HEK293 (cell line): ENCODE measurements around the gene NCKAP5.

Experiments
- CTCF ChIA-PET: fragments of 350-600 bp; formaldehyde crosslinking; extraction: SDS; loops from one replicate; lab custom pipeline; 2021; ENCODE audit warnings: antibody characterized with exemption; lab: Yijun Ruan, JAX
- POLR2A ChIA-PET: fragments of 300-600 bp; formaldehyde crosslinking; extraction: SDS; loops from one replicate; lab custom pipeline; 2020; ENCODE audit warnings: antibody characterized with exemption, inconsistent platforms; lab: Yijun Ruan, JAX
- H3K27ac ChIP-seq: fragments of 200-500 bp; sonication (Bioruptor generic); 2 replicates; pipeline ENCODE4 v1.5.1; 2014; ENCODE audit warnings: low read depth, low read length, control low read depth, inconsistent platforms; ENCODE audit errors: extremely low read depth
- H3K36me3 ChIP-seq, 2 experiments: fragments of 200-500 bp in 1 of 2; sonication (Bioruptor generic) in 1 of 2; 1 replicate in 1 of 2; 2 replicates in 1 of 2; pipeline ENCODE4 v1.5.1; 2014 to 2017; ENCODE audit warnings: inconsistent platforms in 2 of 2, low read length in 2 of 2; ENCODE audit not compliant: control insufficient read depth in 2 of 2, insufficient read depth in 1 of 2
- H3K4me1 ChIP-seq: fragments of 200-500 bp; sonication (Bioruptor generic); 2 replicates; pipeline ENCODE4 v1.5.1; 2014; ENCODE audit warnings: mild to moderate bottlenecking, low read length, inconsistent platforms; ENCODE audit not compliant: control insufficient read depth, insufficient read depth
- H3K4me3 ChIP-seq: 2 replicates; pipeline ENCODE4 v1.5.1; 2011; ENCODE audit warnings: low read depth, mild to moderate bottlenecking, control low read depth, low read length, moderate library complexity
- H3K9me3 ChIP-seq: fragments of 200-500 bp; sonication (Bioruptor generic); 2 replicates; pipeline ENCODE4 v1.5.1; 2014; ENCODE audit warnings: low read depth, low read length, inconsistent platforms; ENCODE audit not compliant: control insufficient read depth, insufficient read depth
- KLF1 ChIP-seq: fragments of 450-650 bp; formaldehyde crosslinking; IDR thresholded peaks from 2 replicates; pipeline ENCODE4 v1.5.1; 2016; ENCODE audit warnings: missing biosample characterization, missing genetic modification characterization
- SCRT1 ChIP-seq: fragments of 450-650 bp; formaldehyde crosslinking; IDR thresholded peaks from 2 replicates; pipeline ENCODE4 v1.5.1; 2016; ENCODE audit warnings: missing biosample characterization, missing genetic modification characterization, borderline replicate concordance
- YY2 ChIP-seq: fragments of 450-650 bp; formaldehyde crosslinking; IDR thresholded peaks from 2 replicates; pipeline ENCODE4 v1.5.1; 2016; ENCODE audit warnings: missing biosample characterization, missing genetic modification characterization
- ZBTB20 ChIP-seq: fragments of 450-650 bp; formaldehyde crosslinking; IDR thresholded peaks from 2 replicates; pipeline ENCODE4 v1.5.1; 2016; ENCODE audit warnings: missing biosample characterization, missing genetic modification characterization
- ZBTB8A ChIP-seq: fragments of 450-650 bp; formaldehyde crosslinking; IDR thresholded peaks from 2 replicates; pipeline ENCODE4 v1.5.1; 2016; ENCODE audit warnings: missing biosample characterization, missing genetic modification characterization
- ZEB2 ChIP-seq: fragments of 450-650 bp; formaldehyde crosslinking; IDR thresholded peaks from 2 replicates; pipeline ENCODE4 v1.5.1; 2016; ENCODE audit warnings: missing biosample characterization, missing genetic modification characterization
- ZFP69B ChIP-seq: fragments of 450-650 bp; formaldehyde crosslinking; IDR thresholded peaks from 2 replicates; pipeline ENCODE4 v1.5.1; 2016; ENCODE audit warnings: missing biosample characterization, missing genetic modification characterization
- ZNF132 ChIP-seq: fragments of 450-650 bp; formaldehyde crosslinking; IDR thresholded peaks from 2 replicates; pipeline ENCODE4 v1.5.1; 2017; ENCODE audit warnings: missing biosample characterization, missing genetic modification characterization, borderline replicate concordance
- ZNF155 ChIP-seq: fragments of 450-650 bp; formaldehyde crosslinking; IDR thresholded peaks from 2 replicates; pipeline ENCODE4 v1.5.1; 2016; ENCODE audit warnings: missing biosample characterization, missing genetic modification characterization
- ZNF175 ChIP-seq: fragments of 450-650 bp; formaldehyde crosslinking; IDR thresholded peaks from 2 replicates; pipeline ENCODE4 v1.5.1; 2016; ENCODE audit warnings: missing biosample characterization, missing genetic modification characterization
- ZNF366 ChIP-seq: fragments of 450-650 bp; formaldehyde crosslinking; conservative IDR thresholded peaks from 2 replicates; pipeline ENCODE4 v1.5.1; 2016; ENCODE audit warnings: missing biosample characterization, missing genetic modification characterization
- ZNF473 ChIP-seq: fragments of 450-650 bp; formaldehyde crosslinking; IDR thresholded peaks from 2 replicates; pipeline ENCODE4 v1.5.1; 2017; ENCODE audit warnings: missing biosample characterization, missing genetic modification characterization
- ZNF48 ChIP-seq: fragments of 450-650 bp; formaldehyde crosslinking; IDR thresholded peaks from 2 replicates; pipeline ENCODE4 v1.5.1; 2016; ENCODE audit warnings: missing biosample characterization, missing genetic modification characterization
- ZNF510 ChIP-seq: fragments of 450-650 bp; formaldehyde crosslinking; IDR thresholded peaks from 2 replicates; pipeline ENCODE4 v1.5.1; 2018; ENCODE audit warnings: mild to moderate bottlenecking, missing genetic modification characterization, missing biosample characterization; ENCODE audit not compliant: insufficient replicate concordance
- ZNF555 ChIP-seq: fragments of 450-650 bp; formaldehyde crosslinking; conservative IDR thresholded peaks from 2 replicates; pipeline ENCODE4 v1.5.1; 2017; ENCODE audit warnings: missing biosample characterization, mild to moderate bottlenecking, missing genetic modification characterization, inconsistent platforms
- ZNF596 ChIP-seq: fragments of 450-650 bp; IDR thresholded peaks from 2 replicates; pipeline ENCODE4 v1.5.0; 2018; ENCODE audit warnings: missing biosample characterization, mild to moderate bottlenecking, missing genetic modification characterization, moderate library complexity
- ZNF701 ChIP-seq: fragments of 450-650 bp; formaldehyde crosslinking; IDR thresholded peaks from 2 replicates; pipeline ENCODE4 v1.5.1; 2016; ENCODE audit warnings: missing biosample characterization, missing genetic modification characterization
- ZNF747 ChIP-seq: fragments of 450-650 bp; formaldehyde crosslinking; IDR thresholded peaks from 2 replicates; pipeline ENCODE4 v1.5.1; 2016; ENCODE audit warnings: missing biosample characterization, missing genetic modification characterization
- ZNF830 ChIP-seq: fragments of 450-650 bp; IDR thresholded peaks from 2 replicates; pipeline ENCODE4 v1.5.0; 2018; ENCODE audit warnings: missing biosample characterization, missing genetic modification characterization, low read depth, mild to moderate bottlenecking, moderate library complexity
- TF ChIP-seq, protein P1 (sequence below): fragments of 450-650 bp; formaldehyde crosslinking; IDR thresholded peaks from 2 replicates; pipeline ENCODE4 v1.5.1; 2016; ENCODE audit warnings: missing biosample characterization, missing genetic modification characterization, borderline replicate concordance
- TF ChIP-seq, protein P2 (sequence below): fragments of 450-650 bp; formaldehyde crosslinking; IDR thresholded peaks from 2 replicates; pipeline ENCODE4 v1.5.1; 2016; ENCODE audit warnings: missing biosample characterization, missing genetic modification characterization
- TF ChIP-seq, protein P3 (sequence below): fragments of 450-650 bp; formaldehyde crosslinking; IDR thresholded peaks from 2 replicates; pipeline ENCODE4 v1.5.1; 2017; ENCODE audit warnings: missing biosample characterization, missing genetic modification characterization

NCKAP5 gene

DNA sequence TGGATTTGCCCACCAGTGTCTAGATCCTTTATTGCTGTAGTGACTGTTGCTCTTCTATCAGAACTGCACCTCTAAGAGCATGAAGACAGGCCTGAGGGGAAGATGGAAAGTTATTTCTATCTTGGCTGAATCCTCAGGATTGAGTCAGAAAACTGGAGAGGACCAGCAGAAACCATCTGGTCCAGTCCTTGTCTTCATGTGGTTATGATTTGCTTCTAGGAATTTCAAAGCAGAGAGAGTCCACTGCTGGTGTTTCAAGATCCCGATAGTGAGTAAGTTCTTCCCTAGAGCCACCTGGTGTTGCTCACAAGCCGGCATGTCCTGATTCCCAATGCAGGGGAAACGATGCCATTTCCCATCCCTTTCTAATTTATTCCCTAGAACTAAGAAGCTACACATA is 84.2 kb downstream of the NCKAP5 start:
- H3K27ac ChIP-seq = no peak overlapping the region
- no peaks in the 10 kb centered on the region for H3K36me3 ChIP-seq
- H3K4me1 ChIP-seq = no peaks in the 10 kb centered on the region
- CTCF ChIA-PET = interaction anchor here (1.1 kb wide), 1 partner anchor 77 kb away, joined by 3 read pairs; no protein-coding TSS in a partner anchor
- no peak for TF ChIP-seq ZNF473
- TF ChIP-seq, all 188 proteins: peak for 0
- Histone ChIP-seq H3K9me3 (no peaks in the 10 kb centered on the region), H3K4me3 (no peak overlapping the region)
- POLR2A ChIA-PET = no interaction called here

DNA sequence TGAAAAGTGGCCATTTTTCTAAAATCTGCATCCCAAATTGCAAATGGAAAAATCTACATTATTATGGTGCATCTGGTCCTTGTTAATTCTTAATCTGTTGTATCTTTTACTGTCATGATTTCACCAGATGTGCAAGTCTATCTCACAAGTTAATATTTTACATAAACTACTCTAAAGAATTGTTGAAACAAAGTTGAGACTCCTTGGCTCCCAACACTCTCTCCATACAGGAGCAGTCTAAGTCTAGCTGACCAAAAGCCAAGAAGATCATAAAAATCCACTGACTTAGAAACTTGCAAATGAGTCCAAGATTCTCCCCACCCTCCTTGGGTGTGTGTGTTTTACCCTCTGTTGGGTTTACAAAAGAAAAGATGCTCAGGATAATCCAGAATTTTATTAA is 85.1 kb downstream of the NCKAP5 start:
- Histone ChIP-seq H3K9me3 (no peaks in the 10 kb centered on the region), H3K36me3 (no peaks in the 10 kb centered on the region), H3K27ac (no peak overlapping the region), H3K4me3 (no peak overlapping the region), H3K4me1 (no peaks in the 10 kb centered on the region)
- POLR2A ChIA-PET = no interaction called here
- TF ChIP-seq YY2 (tag by site-specific recombination) (no peak), ZNF596 (tag by site-specific recombination) (no peak), SCRT1 (tag by site-specific recombination) (no peak), ZNF747 (tag by site-specific recombination) (no peak), KLF1 (tag by site-specific recombination) (no peak), ZNF701 (tag by site-specific recombination) (no peak), ZEB2 (no peak), ZNF132 (tag by site-specific recombination) (no peak), ZNF48 (no peak), ZBTB8A (no peak), ZNF830 (no peak), ZBTB20 (tag by site-specific recombination) (no peak)
- CTCF ChIA-PET = no interaction called here

DNA sequence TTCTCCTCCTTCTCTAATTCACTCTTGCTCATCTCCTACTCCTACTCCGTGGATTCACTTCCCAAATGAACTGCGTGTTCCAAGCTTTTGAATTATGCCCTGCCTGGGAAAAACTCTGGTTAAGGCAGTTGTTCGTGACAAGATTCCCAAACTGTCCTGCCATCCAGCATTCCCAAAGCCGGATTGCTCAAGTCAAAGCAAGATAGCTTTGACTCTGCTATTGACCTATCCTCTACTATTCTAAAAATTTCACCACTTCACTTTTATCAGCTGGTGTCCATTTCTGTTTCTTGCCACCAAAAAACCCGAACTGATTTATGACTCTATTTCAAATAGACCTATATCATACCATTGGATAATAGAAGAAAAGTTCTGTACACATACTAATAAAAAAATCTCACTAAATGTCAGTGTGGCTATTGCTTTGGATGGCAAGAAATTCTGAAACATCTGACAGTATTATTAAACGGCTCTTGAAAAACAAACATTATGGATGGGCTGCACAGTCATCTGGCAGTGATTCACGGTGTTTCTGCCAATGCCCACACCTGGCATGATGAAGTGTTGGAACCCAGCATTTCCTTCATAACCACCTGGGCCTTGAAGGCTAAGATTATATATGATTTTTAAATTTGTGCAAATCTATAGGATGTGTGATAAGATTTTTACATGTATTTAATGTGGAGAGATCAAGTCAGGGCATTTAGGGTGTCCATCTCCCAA is 87.4 kb downstream of the NCKAP5 start:
- POLR2A ChIA-PET = no interaction called here
- CTCF ChIA-PET = no interaction called here
- TF ChIP-seq ZNF175 (tag by site-specific recombination) (no peak), ZNF510 (tag by site-specific recombination) (no peak), ZNF555 (no peak), ZFP69B (tag by site-specific recombination) (no peak), ZNF155 (tag by site-specific recombination) (no peak), ZNF366 (no peak)
- TF ChIP-seq, protein P1, sequence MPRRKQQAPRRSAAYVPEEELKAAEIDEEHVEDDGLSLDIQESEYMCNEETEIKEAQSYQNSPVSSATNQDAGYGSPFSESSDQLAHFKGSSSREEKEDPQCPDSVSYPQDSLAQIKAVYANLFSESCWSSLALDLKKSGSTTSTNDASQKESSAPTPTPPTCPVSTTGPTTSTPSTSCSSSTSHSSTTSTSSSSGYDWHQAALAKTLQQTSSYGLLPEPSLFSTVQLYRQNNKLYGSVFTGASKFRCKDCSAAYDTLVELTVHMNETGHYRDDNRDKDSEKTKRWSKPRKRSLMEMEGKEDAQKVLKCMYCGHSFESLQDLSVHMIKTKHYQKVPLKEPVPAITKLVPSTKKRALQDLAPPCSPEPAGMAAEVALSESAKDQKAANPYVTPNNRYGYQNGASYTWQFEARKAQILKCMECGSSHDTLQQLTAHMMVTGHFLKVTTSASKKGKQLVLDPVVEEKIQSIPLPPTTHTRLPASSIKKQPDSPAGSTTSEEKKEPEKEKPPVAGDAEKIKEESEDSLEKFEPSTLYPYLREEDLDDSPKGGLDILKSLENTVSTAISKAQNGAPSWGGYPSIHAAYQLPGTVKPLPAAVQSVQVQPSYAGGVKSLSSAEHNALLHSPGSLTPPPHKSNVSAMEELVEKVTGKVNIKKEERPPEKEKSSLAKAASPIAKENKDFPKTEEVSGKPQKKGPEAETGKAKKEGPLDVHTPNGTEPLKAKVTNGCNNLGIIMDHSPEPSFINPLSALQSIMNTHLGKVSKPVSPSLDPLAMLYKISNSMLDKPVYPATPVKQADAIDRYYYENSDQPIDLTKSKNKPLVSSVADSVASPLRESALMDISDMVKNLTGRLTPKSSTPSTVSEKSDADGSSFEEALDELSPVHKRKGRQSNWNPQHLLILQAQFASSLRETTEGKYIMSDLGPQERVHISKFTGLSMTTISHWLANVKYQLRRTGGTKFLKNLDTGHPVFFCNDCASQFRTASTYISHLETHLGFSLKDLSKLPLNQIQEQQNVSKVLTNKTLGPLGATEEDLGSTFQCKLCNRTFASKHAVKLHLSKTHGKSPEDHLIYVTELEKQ (tag by site-specific recombination) = no peak
- TF ChIP-seq, protein P2, sequence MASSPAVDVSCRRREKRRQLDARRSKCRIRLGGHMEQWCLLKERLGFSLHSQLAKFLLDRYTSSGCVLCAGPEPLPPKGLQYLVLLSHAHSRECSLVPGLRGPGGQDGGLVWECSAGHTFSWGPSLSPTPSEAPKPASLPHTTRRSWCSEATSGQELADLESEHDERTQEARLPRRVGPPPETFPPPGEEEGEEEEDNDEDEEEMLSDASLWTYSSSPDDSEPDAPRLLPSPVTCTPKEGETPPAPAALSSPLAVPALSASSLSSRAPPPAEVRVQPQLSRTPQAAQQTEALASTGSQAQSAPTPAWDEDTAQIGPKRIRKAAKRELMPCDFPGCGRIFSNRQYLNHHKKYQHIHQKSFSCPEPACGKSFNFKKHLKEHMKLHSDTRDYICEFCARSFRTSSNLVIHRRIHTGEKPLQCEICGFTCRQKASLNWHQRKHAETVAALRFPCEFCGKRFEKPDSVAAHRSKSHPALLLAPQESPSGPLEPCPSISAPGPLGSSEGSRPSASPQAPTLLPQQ = no peak
- TF ChIP-seq, protein P3, sequence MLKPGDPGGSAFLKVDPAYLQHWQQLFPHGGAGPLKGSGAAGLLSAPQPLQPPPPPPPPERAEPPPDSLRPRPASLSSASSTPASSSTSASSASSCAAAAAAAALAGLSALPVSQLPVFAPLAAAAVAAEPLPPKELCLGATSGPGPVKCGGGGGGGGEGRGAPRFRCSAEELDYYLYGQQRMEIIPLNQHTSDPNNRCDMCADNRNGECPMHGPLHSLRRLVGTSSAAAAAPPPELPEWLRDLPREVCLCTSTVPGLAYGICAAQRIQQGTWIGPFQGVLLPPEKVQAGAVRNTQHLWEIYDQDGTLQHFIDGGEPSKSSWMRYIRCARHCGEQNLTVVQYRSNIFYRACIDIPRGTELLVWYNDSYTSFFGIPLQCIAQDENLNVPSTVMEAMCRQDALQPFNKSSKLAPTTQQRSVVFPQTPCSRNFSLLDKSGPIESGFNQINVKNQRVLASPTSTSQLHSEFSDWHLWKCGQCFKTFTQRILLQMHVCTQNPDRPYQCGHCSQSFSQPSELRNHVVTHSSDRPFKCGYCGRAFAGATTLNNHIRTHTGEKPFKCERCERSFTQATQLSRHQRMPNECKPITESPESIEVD (tag by site-specific recombination) = no peak

More for the DNA sequence above, 87.4 kb downstream of the NCKAP5 start:
- Histone ChIP-seq H3K4me1 (no peaks in the 10 kb centered on the region), H3K27ac (no peak overlapping the region), H3K9me3 (no peaks in the 10 kb centered on the region), H3K36me3 (no peaks in the 10 kb centered on the region), H3K4me3 (no peak overlapping the region)
